ENCODE data around the gene GAK.

The GAK gene

GRCh38 chr4:962231-963208, 30.4 kb upstream of the GAK start:
- TF ChIP-seq REST (IDR thresholded peaks at IDR 0.05; ENCODE audit: insufficient read depth in 1 of 2, low read depth in 2 of 2, low read length in 2 of 2) (no peak), SIN3A (IDR thresholded peaks at IDR 0.05; ENCODE audit: borderline replicate concordance, insufficient read depth, low read length) (no peak), TAF1 (IDR thresholded peaks at IDR 0.05; ENCODE audit: borderline replicate concordance, insufficient read depth, low read length) (no peak), FOXP2 (optimal IDR thresholded peaks at IDR 0.05; ENCODE audit: borderline replicate concordance, extremely low read depth, extremely low read length, insufficient read depth) (no peak), POLR2AphosphoS5 (IDR thresholded peaks at IDR 0.05; ENCODE audit: low read depth, low read length) (no peak)

- TF ChIP-seq TAF1 (IDR thresholded peaks at IDR 0.05; ENCODE audit: borderline replicate concordance, insufficient read depth, low read length) = no peak
- TF ChIP-seq FOXP2 (optimal IDR thresholded peaks at IDR 0.05; ENCODE audit: borderline replicate concordance, extremely low read depth, extremely low read length, insufficient read depth) = no peak
- TF ChIP-seq SIN3A (IDR thresholded peaks at IDR 0.05; ENCODE audit: borderline replicate concordance, insufficient read depth, low read length) = no peak
- no peak for TF ChIP-seq REST (IDR thresholded peaks at IDR 0.05; ENCODE audit: insufficient read depth in 1 of 2, low read depth in 2 of 2, low read length in 2 of 2)
- no peak for TF ChIP-seq POLR2AphosphoS5 (IDR thresholded peaks at IDR 0.05; ENCODE audit: low read depth, low read length)
These were observed 29.5 kb upstream of the GAK start for GRCh38 chr4:961351-962230.

- no peak for TF ChIP-seq SIN3A (IDR thresholded peaks at IDR 0.05; ENCODE audit: borderline replicate concordance, insufficient read depth, low read length)
- TF ChIP-seq POLR2AphosphoS5 (IDR thresholded peaks at IDR 0.05; ENCODE audit: low read depth, low read length) = no peak
- no peak for TF ChIP-seq TAF1 (IDR thresholded peaks at IDR 0.05; ENCODE audit: borderline replicate concordance, insufficient read depth, low read length)
- no peak for TF ChIP-seq REST (IDR thresholded peaks at IDR 0.05; ENCODE audit: insufficient read depth in 1 of 2, low read depth in 2 of 2, low read length in 2 of 2)
- no peak for TF ChIP-seq FOXP2 (optimal IDR thresholded peaks at IDR 0.05; ENCODE audit: borderline replicate concordance, extremely low read depth, extremely low read length, insufficient read depth)
These were observed 28.7 kb upstream of the GAK start for GRCh38 chr4:960636-961350.

GRCh38 chr4:960140-960635, 28.1 kb upstream of the GAK start:
- TF ChIP-seq TAF1 (IDR thresholded peaks at IDR 0.05; ENCODE audit: borderline replicate concordance, insufficient read depth, low read length) = no peak
- no peak for TF ChIP-seq SIN3A (IDR thresholded peaks at IDR 0.05; ENCODE audit: borderline replicate concordance, insufficient read depth, low read length)
- TF ChIP-seq REST (IDR thresholded peaks at IDR 0.05; ENCODE audit: insufficient read depth in 1 of 2, low read depth in 2 of 2, low read length in 2 of 2) = no peak
- TF ChIP-seq POLR2AphosphoS5 (IDR thresholded peaks at IDR 0.05; ENCODE audit: low read depth, low read length) = no peak
- no peak for TF ChIP-seq FOXP2 (optimal IDR thresholded peaks at IDR 0.05; ENCODE audit: borderline replicate concordance, extremely low read depth, extremely low read length, insufficient read depth)
